Mucosa of rectum (tissue), 2 donors: ENCODE data around the gene PKMYT1.
"Not testable (repeated sequence)": the region's sequence is repeated elsewhere in the genome, so short reads cannot be mapped to it uniquely, and the experiment has no call there.

Source experiments
- H3K27ac ChIP-seq, 2 donors: one replicate each; pipeline ENCODE4 v1.7.0; 2013; ENCODE audit warnings: inconsistent platforms in 2 of 2, low read depth in 2 of 2, low read length in 2 of 2
- H3K27me3 ChIP-seq, 2 donors: one replicate each; pipeline ENCODE4 v1.7.0; 2013; ENCODE audit warnings: low read length in 2 of 2; ENCODE audit not compliant: control insufficient read depth in 2 of 2, insufficient read depth in 2 of 2
- H3K36me3 ChIP-seq, 2 donors: one replicate each; pipeline ENCODE4 v1.7.0; 2013; ENCODE audit warnings: low read length in 2 of 2; ENCODE audit not compliant: control insufficient read depth in 2 of 2, insufficient read depth in 2 of 2
- H3K4me1 ChIP-seq, 2 donors: one replicate each; pipeline ENCODE4 v1.7.0; 2013; ENCODE audit warnings: low read length in 2 of 2, mild to moderate bottlenecking in 1 of 2; ENCODE audit not compliant: control insufficient read depth in 2 of 2, insufficient read depth in 2 of 2
- H3K4me3 ChIP-seq, 2 donors: one replicate each; pipeline ENCODE4 v1.7.0; 2013; ENCODE audit warnings: low read length in 2 of 2
- H3K9ac ChIP-seq, 2 donors: one replicate each; pipeline ENCODE4 v1.7.0; 2013; ENCODE audit warnings: low read length in 2 of 2, low read depth in 1 of 2, mild to moderate bottlenecking in 1 of 2
- H3K9me3 ChIP-seq, 2 donors: one replicate each; pipeline ENCODE4 v1.7.0; 2013; ENCODE audit warnings: low read length in 2 of 2; ENCODE audit not compliant: control insufficient read depth in 2 of 2
- donor health status: healthy.
- donor health status: Normal muscosa, but diverticular disease.

The PKMYT1 gene

GRCh38 chr16:2950353-2950724 is 29.9 kb downstream of the PKMYT1 start:
- peaks cover 0 to 2% of the 10 kb centered on the region in 2 donors for H3K4me1 ChIP-seq
- peaks cover 3 to 4% of the 10 kb centered on the region in 2 donors for H3K36me3 ChIP-seq
- H3K27ac ChIP-seq, result no peak overlapping the region
- H3K27me3 ChIP-seq, result peaks cover 0 to 6% of the 10 kb centered on the region in 2 donors
- H3K9ac ChIP-seq, result no peak overlapping the region
- no peak overlapping the region for H3K4me3 ChIP-seq
- no peaks in the 10 kb centered on the region for H3K9me3 ChIP-seq

GRCh38 chr16:2949705-2950352 is 30.4 kb downstream of the PKMYT1 start:
- Histone ChIP-seq H3K4me3 (no peak overlapping the region), H3K36me3 (peaks cover 3 to 4% of the 10 kb centered on the region in 2 donors), H3K9ac (no peak overlapping the region)

GRCh38 chr16:2948807-2949704 is 31.2 kb downstream of the PKMYT1 start:
- no peaks in the 10 kb centered on the region for H3K27me3 ChIP-seq
- H3K9ac ChIP-seq, result no peak overlapping the region
- H3K27ac ChIP-seq, result no peak overlapping the region
- peaks cover 3 to 4% of the 10 kb centered on the region in 2 donors for H3K36me3 ChIP-seq
- no peak overlapping the region for H3K4me3 ChIP-seq
- no peaks in the 10 kb centered on the region for H3K4me1 ChIP-seq
- no peaks in the 10 kb centered on the region for H3K9me3 ChIP-seq

More at GRCh38 chr16:2949705-2950352, 30.4 kb downstream of the PKMYT1 start:
- Histone ChIP-seq H3K4me1 (no peaks in the 10 kb centered on the region), H3K27ac (no peak overlapping the region), H3K27me3 (peaks cover 0 to 2% of the 10 kb centered on the region in 2 donors), H3K9me3 (no peaks in the 10 kb centered on the region)

GRCh38 chr16:2946649-2947048 is 33.6 kb downstream of the PKMYT1 start:
- H3K27ac ChIP-seq, result no peak overlapping the region
- no peaks in the 10 kb centered on the region for H3K4me1 ChIP-seq
- no peaks in the 10 kb centered on the region for H3K27me3 ChIP-seq
- H3K36me3 ChIP-seq, result peaks cover 8 to 10% of the 10 kb centered on the region in 2 donors
- no peak overlapping the region for H3K4me3 ChIP-seq
- no peaks in the 10 kb centered on the region for H3K9me3 ChIP-seq
- H3K9ac ChIP-seq, result no peak overlapping the region

GRCh38 chr16:2943716-2944115 is 36.5 kb downstream of the PKMYT1 start:
- not testable (repeated sequence) for H3K4me1 ChIP-seq, H3K9ac ChIP-seq, H3K4me3 ChIP-seq, H3K27ac ChIP-seq, H3K9me3 ChIP-seq, H3K27me3 ChIP-seq
- peaks cover 17 to 19% of the 10 kb centered on the region in 2 donors for H3K36me3 ChIP-seq

GRCh38 chr16:2942045-2942444 is 38.2 kb downstream of the PKMYT1 start:
- Histone ChIP-seq H3K4me3 (no peak overlapping the region), H3K27ac (no peak overlapping the region), H3K36me3 (peaks cover 19 to 29% of the 10 kb centered on the region in 2 donors), H3K9ac (no peak overlapping the region), H3K4me1 (no peaks in the 10 kb centered on the region), H3K27me3 (no peaks in the 10 kb centered on the region), H3K9me3 (no peaks in the 10 kb centered on the region)

- no peaks in the 10 kb centered on the region for H3K9me3 ChIP-seq
- no peaks in the 10 kb centered on the region for H3K4me1 ChIP-seq
- H3K27ac ChIP-seq, result no peak overlapping the region
- H3K9ac ChIP-seq, result no peak overlapping the region
- no peaks in the 10 kb centered on the region for H3K27me3 ChIP-seq
- no peak overlapping the region for H3K4me3 ChIP-seq
- H3K36me3 ChIP-seq, result peaks cover 29 to 31% of the 10 kb centered on the region in 2 donors
These were observed 40.3 kb downstream of the PKMYT1 start for GRCh38 chr16:2939968-2940367.

GRCh38 chr16:2938206-2938605 is 42.0 kb downstream of the PKMYT1 start:
- H3K27me3 ChIP-seq, result no peaks in the 10 kb centered on the region
- no peak overlapping the region for H3K9ac ChIP-seq
- H3K36me3 ChIP-seq, result peaks cover 37% of the 10 kb centered on the region in 2 donors
- H3K4me3 ChIP-seq, result no peak overlapping the region
- H3K4me1 ChIP-seq, result no peaks in the 10 kb centered on the region
- no peak overlapping the region for H3K27ac ChIP-seq
- no peaks in the 10 kb centered on the region for H3K9me3 ChIP-seq

GRCh38 chr16:2937170-2937569 is 43.1 kb downstream of the PKMYT1 start:
- H3K4me3 ChIP-seq, result no peak overlapping the region
- no peaks in the 10 kb centered on the region for H3K4me1 ChIP-seq
- H3K9me3 ChIP-seq, result no peaks in the 10 kb centered on the region
- H3K27me3 ChIP-seq, result no peaks in the 10 kb centered on the region
- peaks cover 31 to 34% of the 10 kb centered on the region in 2 donors for H3K36me3 ChIP-seq
- no peak overlapping the region for H3K27ac ChIP-seq
- H3K9ac ChIP-seq, result no peak overlapping the region

GRCh38 chr16:2936436-2937011 is 43.7 kb downstream of the PKMYT1 start:
- Histone ChIP-seq H3K4me3 (no peak overlapping the region), H3K36me3 (peaks cover 31% of the 10 kb centered on the region in 2 donors), H3K4me1 (no peaks in the 10 kb centered on the region), H3K27me3 (no peaks in the 10 kb centered on the region), H3K9ac (no peak overlapping the region), H3K9me3 (no peaks in the 10 kb centered on the region), H3K27ac (no peak overlapping the region)
